ENCODE measurements around the gene B9D2. TPM values are rescaled to one million over a fixed set of nuclear protein-coding genes. Genes with fewer than 3 reads are reported as not detected.
A peak's percentile ranks its signal among the peaks of the same experiment; 100 is the strongest.

B9D2 gene
- polyA plus RNA-seq, 3 donors from 2014 or later = 8.9 to 14.8 (median 14.7) TPM

GRCh38 chr19:41327076-41327575, 36.8 kb downstream of the B9D2 start:
- H3K27me3 Mint-ChIP-seq (ENCODE audit: low read depth in 3 of 3) = peaks cover 59 to 82% (median 79%) of the 10 kb centered on the region in 3 donors
- H3K36me3 Mint-ChIP-seq = peaks cover 17 to 37% (median 25%) of the 10 kb centered on the region in 3 donors
- peaks cover 77 to 84% of the 10 kb centered on the region in 2 donors for H3K4me1 Mint-ChIP-seq
- H3K4me3 Mint-ChIP-seq = peak overlapping the region; percentile 83 to 93 (median 87)
- peak overlapping the region; percentile 98 to 100 (median 99) for H3K27ac Mint-ChIP-seq
- no peak for DNase-seq
- no peaks in the 10 kb centered on the region for H3K9me3 Mint-ChIP-seq

- DNase-seq = peak; percentile 73 to 80 (median 76)
- H3K4me1 Mint-ChIP-seq = peaks cover 76 to 84% of the 10 kb centered on the region in 2 donors
- peaks cover 10 to 28% (median 17%) of the 10 kb centered on the region in 3 donors for H3K36me3 Mint-ChIP-seq
- H3K9me3 Mint-ChIP-seq = no peaks in the 10 kb centered on the region
- H3K27me3 Mint-ChIP-seq (ENCODE audit: low read depth in 3 of 3) = peaks cover 56 to 81% (median 77%) of the 10 kb centered on the region in 3 donors
- peak overlapping the region; percentile 98 to 100 (median 99) for H3K27ac Mint-ChIP-seq
- peak overlapping the region; percentile 83 to 93 (median 87) for H3K4me3 Mint-ChIP-seq
Measured at GRCh38 chr19:41325947-41326706, 37.8 kb downstream of the B9D2 start.

DNA sequence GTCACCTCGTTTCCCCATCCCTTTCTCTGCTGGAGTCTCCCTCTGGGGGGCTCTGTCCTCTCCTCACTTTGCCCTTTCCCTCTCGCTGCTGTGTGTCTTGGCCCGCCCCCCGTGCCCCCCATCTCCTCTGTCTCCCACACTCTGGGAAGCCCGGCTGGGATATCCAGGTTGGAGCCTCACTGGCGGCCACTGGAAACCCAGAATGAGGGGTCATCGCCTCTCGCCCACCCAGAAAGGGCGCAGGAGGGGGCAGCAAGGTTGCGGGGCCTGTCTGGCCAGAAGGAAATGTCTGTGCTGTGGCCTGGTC, 38.4 kb downstream of the B9D2 start:
- Mint-ChIP-seq H3K36me3 (peaks cover 8 to 27% (median 16%) of the 10 kb centered on the region in 3 donors), H3K4me1 (peaks cover 77 to 82% of the 10 kb centered on the region in 2 donors), H3K9me3 (no peaks in the 10 kb centered on the region), H3K27ac (peak overlapping the region; percentile 98 to 100 (median 100)), H3K4me3 (peak overlapping the region; percentile 68 to 82 (median 80)), H3K27me3 (ENCODE audit: low read depth in 3 of 3) (peaks cover 56 to 84% (median 80%) of the 10 kb centered on the region in 3 donors)
- DNase-seq = no peak

DNA sequence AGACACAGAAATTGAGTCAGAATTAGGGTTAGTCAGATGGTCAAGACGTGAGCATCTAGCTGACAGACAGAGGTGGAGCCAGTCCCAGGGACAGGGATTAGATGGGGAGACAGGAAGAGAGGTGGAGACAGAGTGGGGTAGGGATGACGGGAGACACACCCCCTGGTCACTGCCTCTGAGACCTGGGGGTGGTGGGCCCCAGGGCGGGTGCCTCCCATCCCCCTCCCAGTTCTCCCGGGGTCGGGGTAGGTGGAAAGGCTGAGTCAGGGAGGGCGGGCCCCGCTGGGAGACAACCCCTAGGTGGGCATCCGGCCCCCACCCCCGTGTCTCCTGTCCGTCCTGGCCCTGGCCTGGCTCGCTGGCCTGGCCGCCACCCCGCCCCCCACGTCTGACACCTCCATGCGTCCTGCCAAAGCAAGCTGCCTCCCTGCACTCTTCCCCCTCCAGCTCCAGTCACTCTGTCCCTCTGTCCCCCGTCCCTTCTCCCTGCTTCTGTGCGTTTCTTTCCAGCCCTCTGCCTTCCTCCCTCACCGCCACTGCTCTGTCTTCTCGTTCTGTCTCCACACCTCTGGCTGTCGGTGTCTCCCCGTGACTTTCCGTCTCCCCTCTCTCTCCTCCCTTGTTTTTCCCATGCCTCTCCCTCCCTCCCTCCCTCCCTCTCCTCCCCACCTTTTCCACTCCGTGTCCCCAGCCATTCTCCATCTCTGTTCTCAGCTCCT, 38.9 kb downstream of the B9D2 start:
- peaks cover 53 to 82% (median 76%) of the 10 kb centered on the region in 3 donors for H3K27me3 Mint-ChIP-seq (ENCODE audit: low read depth in 3 of 3)
- peak overlapping the region; percentile 98 to 100 (median 100) for H3K27ac Mint-ChIP-seq
- peak overlapping the region; percentile 79 to 84 (median 80) for H3K4me3 Mint-ChIP-seq
- H3K36me3 Mint-ChIP-seq = peaks cover 5 to 22% (median 12%) of the 10 kb centered on the region in 3 donors
- peaks cover 73 to 77% of the 10 kb centered on the region in 2 donors for H3K4me1 Mint-ChIP-seq
- no peaks in the 10 kb centered on the region for H3K9me3 Mint-ChIP-seq
- DNase-seq = peak; percentile 72 to 84 (median 83)

- Mint-ChIP-seq H3K9me3 (no peaks in the 10 kb centered on the region), H3K4me1 (peaks cover 76 to 77% of the 10 kb centered on the region in 2 donors), H3K4me3 (peak overlapping the region; percentile 70 to 84 (median 79)), H3K27me3 (ENCODE audit: low read depth in 3 of 3) (peaks cover 53 to 89% (median 82%) of the 10 kb centered on the region in 3 donors), H3K36me3 (peaks cover 5 to 26% (median 12%) of the 10 kb centered on the region in 3 donors), H3K27ac (peak overlapping the region; percentile 98 to 100 (median 100))
- DNase-seq = no peak
Measured at GRCh38 chr19:41324231-41324702, 39.7 kb downstream of the B9D2 start.

DNA sequence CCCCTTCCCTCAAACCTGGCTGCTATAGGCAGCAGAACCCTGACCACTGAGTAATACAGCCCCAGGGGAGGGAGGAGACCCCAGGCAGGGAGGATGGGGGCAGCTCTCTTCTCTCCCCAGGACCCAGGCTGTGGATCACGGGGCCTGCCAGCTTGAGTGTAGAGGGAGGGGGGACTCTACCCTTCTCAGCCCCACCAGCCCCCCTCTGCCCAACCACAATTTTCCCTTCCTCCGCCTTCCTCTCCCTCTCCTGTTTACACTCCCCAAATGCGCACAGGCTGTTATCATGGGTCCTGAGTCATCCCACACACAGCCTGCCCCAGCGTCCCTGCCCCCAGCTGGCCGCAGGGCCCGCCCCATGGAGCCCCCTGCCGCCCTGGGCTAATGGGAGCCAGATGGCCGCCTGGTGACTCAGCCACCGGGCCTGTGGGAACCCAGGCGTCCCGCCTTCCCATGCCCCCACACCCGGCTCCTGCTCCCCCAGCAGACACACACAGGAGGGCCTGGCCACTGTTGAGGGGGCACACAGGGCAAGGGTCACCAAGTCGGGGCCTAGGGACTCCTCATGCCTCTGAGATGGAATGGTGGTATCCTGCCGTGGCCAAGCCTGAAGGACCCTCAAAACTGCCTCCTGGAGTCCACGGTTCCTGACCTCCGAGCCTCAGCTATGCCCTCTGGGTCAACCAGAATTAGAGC, 40.4 kb downstream of the B9D2 start:
- H3K4me1 Mint-ChIP-seq = peaks cover 70 to 72% of the 10 kb centered on the region in 2 donors
- no peak for DNase-seq
- H3K27me3 Mint-ChIP-seq (ENCODE audit: low read depth in 3 of 3) = peaks cover 54 to 89% (median 78%) of the 10 kb centered on the region in 3 donors
- H3K9me3 Mint-ChIP-seq = no peaks in the 10 kb centered on the region
- peak overlapping the region; percentile 98 to 100 (median 100) for H3K27ac Mint-ChIP-seq
- peaks cover 0 to 21% (median 10%) of the 10 kb centered on the region in 3 donors for H3K36me3 Mint-ChIP-seq
- H3K4me3 Mint-ChIP-seq = peak overlapping the region in 1 of 5 donors; percentile 10

DNA sequence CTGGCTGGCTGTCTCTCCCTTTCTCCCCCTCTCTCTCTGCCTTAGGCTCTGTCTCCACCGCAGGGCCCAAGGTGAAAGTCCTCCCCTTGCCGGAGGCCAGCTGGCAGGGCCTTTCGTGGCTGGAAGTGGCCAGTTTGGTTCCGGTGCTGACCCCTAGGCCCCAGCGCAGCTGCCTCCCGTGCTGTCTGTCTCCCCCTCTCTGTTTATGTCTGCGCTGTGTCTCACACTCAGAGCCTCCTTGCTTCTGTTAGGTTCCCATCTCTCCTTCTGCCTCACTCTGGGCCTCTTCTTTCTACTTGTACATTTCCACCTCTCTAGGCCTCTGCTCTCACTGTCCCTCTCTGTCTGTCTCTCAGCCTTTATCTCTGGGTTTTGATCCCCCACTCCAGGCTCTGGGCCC, 40.9 kb downstream of the B9D2 start:
- peaks cover 66 to 70% of the 10 kb centered on the region in 2 donors for H3K4me1 Mint-ChIP-seq
- H3K27ac Mint-ChIP-seq = peak overlapping the region; percentile 87 to 100 (median 94)
- DNase-seq = no peak
- peak overlapping the region; percentile 10 to 64 (median 22) for H3K4me3 Mint-ChIP-seq
- H3K36me3 Mint-ChIP-seq = peaks cover 0 to 16% (median 10%) of the 10 kb centered on the region in 3 donors
- no peaks in the 10 kb centered on the region for H3K9me3 Mint-ChIP-seq
- H3K27me3 Mint-ChIP-seq (ENCODE audit: low read depth in 3 of 3) = peaks cover 53 to 89% (median 78%) of the 10 kb centered on the region in 3 donors

GRCh38 chr19:41322451-41322850, 41.5 kb downstream of the B9D2 start:
- peaks cover 0 to 21% (median 10%) of the 10 kb centered on the region in 3 donors for H3K36me3 Mint-ChIP-seq
- DNase-seq = no peak
- H3K4me3 Mint-ChIP-seq = peak overlapping the region in 1 of 5 donors; percentile 64
- H3K9me3 Mint-ChIP-seq = no peaks in the 10 kb centered on the region
- peak overlapping the region; percentile 87 to 100 (median 94) for H3K27ac Mint-ChIP-seq
- H3K4me1 Mint-ChIP-seq = peaks cover 68 to 69% of the 10 kb centered on the region in 2 donors
- H3K27me3 Mint-ChIP-seq (ENCODE audit: low read depth in 3 of 3) = peaks cover 51 to 87% (median 77%) of the 10 kb centered on the region in 3 donors

DNA sequence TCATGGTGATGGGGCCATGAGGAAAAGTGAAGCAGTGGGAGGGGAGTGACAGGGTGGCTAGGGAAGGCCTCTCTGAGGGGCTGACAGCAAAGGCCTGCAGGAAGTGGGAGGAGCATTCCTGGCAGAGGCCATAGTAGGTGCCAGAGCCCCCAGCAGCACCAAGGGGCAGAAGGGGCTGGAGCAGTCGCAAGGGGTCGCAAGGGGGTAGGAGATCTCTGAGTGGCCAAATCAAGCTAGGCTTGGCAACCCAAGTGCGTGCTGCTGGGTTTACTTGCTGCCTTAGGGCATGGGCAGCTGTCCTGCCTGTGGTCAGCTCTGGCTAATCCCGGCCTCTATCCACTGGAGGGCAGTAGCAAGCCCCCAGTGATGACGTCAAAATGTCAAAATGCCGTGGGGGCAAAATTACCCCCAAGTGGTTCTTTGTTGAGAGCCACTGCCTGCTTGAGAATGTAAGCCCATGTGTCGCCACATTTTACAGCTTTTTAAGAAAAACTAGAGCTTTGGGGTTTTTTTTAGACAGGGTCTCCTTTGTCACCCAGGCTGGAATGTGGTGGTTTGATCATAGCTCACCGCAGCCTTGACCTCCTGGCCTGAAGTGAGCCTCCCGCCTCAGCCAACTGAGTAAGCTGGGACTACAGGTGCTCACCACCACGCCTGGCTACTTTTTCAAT, 42.2 kb downstream of the B9D2 start:
- H3K4me1 Mint-ChIP-seq = peaks cover 66 to 69% of the 10 kb centered on the region in 2 donors
- peaks cover 49 to 88% (median 75%) of the 10 kb centered on the region in 3 donors for H3K27me3 Mint-ChIP-seq (ENCODE audit: low read depth in 3 of 3)
- DNase-seq = peak; percentile 46 to 59 (median 53)
- peak overlapping the region in 1 of 5 donors; percentile 36 for H3K4me3 Mint-ChIP-seq
- H3K36me3 Mint-ChIP-seq = peaks cover 7 to 28% (median 17%) of the 10 kb centered on the region in 3 donors
- H3K9me3 Mint-ChIP-seq = no peaks in the 10 kb centered on the region
- H3K27ac Mint-ChIP-seq = peak overlapping the region; percentile 82 to 100 (median 94)

- H3K27ac Mint-ChIP-seq = peak overlapping the region; percentile 82 to 100 (median 94)
- no peak for DNase-seq
- no peaks in the 10 kb centered on the region for H3K9me3 Mint-ChIP-seq
- H3K27me3 Mint-ChIP-seq (ENCODE audit: low read depth in 3 of 3) = peaks cover 44 to 87% (median 70%) of the 10 kb centered on the region in 3 donors
- peak overlapping the region in 1 of 5 donors; percentile 36 for H3K4me3 Mint-ChIP-seq
- H3K4me1 Mint-ChIP-seq = peaks cover 61 to 69% of the 10 kb centered on the region in 2 donors
- peaks cover 7 to 31% (median 19%) of the 10 kb centered on the region in 3 donors for H3K36me3 Mint-ChIP-seq
Measured at GRCh38 chr19:41321204-41321599, 42.7 kb downstream of the B9D2 start.

DNA sequence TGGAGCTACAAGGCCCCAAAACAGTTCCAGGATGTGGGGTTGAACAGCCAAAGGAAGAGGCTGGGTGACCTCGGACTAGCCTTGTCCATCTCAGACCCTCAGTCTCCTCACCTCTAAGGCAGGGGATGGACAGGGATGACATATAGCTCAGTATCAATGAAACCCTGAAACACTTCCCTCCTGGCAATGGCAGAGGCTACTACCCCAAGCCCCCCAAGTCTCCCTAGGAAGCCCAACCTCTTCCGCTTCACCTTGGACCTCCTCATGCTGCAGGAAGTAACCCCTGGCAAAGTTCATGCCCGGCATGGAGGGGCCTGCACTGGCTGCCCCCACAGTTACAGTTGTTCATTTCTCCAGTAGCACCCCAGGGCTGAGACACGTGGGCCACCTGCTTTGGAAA, 43.4 kb downstream of the B9D2 start:
- no peak overlapping the region for H3K4me3 Mint-ChIP-seq
- peaks cover 41 to 88% (median 65%) of the 10 kb centered on the region in 3 donors for H3K27me3 Mint-ChIP-seq (ENCODE audit: low read depth in 3 of 3)
- DNase-seq = no peak
- H3K4me1 Mint-ChIP-seq = peaks cover 61 to 68% of the 10 kb centered on the region in 2 donors
- H3K9me3 Mint-ChIP-seq = no peaks in the 10 kb centered on the region
- peak overlapping the region; percentile 49 to 100 (median 82) for H3K27ac Mint-ChIP-seq
- H3K36me3 Mint-ChIP-seq = peaks cover 11 to 32% (median 21%) of the 10 kb centered on the region in 3 donors

DNA sequence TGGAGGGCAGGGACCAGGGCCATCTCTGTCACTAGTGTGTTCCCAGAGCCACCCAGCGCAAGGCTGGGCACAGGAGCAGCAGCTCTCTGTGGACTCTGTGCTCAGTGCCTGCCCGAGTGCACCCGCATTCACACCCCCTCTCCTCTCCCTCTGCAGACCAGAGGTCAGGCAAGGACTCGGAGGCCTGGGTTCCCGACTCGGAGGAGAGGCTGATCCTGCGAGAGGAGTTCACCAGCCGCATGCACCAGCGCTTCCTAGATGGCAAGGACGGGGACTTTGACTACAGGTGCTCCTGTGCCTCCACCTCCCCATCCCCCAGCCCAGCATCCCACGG, 43.8 kb downstream of the B9D2 start:
- Mint-ChIP-seq H3K4me1 (peaks cover 57 to 63% of the 10 kb centered on the region in 2 donors), H3K27ac (peak overlapping the region in 4 of 6 donors; percentile 44 to 58 (median 52)), H3K27me3 (ENCODE audit: low read depth in 3 of 3) (peaks cover 37 to 84% (median 61%) of the 10 kb centered on the region in 3 donors), H3K4me3 (no peak overlapping the region), H3K9me3 (no peaks in the 10 kb centered on the region), H3K36me3 (peaks cover 11 to 32% (median 21%) of the 10 kb centered on the region in 3 donors)
- no peak for DNase-seq

Data from immature natural killer cell (primary cell).